OCI-LY7 (cell line): Measurements from ENCODE around the gene LINGO4. TPM values are rescaled to one million over a fixed set of nuclear protein-coding genes. Genes with fewer than 3 reads are reported as not detected.

ENCODE experiments used
- BruUV-seq: library from RNA; stranded (reverse); fragments of 400-500 nt; replicated peaks from 2 replicates; lab custom pipeline; 2021; lab: Mats Ljungman, UMichigan
- CTCF ChIA-PET: fragments of 300-600 bp; sonication (Branson Sonifier 250); formaldehyde crosslinking; loops from one replicate; lab custom pipeline; 2022; ENCODE audit warnings: antibody characterized with exemption; ENCODE audit not compliant: unreplicated experiment; lab: Charles Lee
- POLR2A ChIA-PET: fragments of 300-600 bp; sonication (Branson Sonifier 250); formaldehyde crosslinking; loops from one replicate; lab custom pipeline; 2022; ENCODE audit warnings: antibody characterized with exemption; lab: Charles Lee
- DNase-seq: peaks from one replicate; pipeline ENCODE4 v3.0.0-alpha.2; 2015; ENCODE audit warnings: low spot score
- H2AFZ ChIP-seq: fragments of 200-600 bp; sonication (generic), shearing (Covaris generic); 2 replicates; pipeline ENCODE4 v1.6.1; 2014; ENCODE audit warnings: mild to moderate bottlenecking, antibody characterized with exemption, low read length, moderate library complexity
- H3K27ac ChIP-seq: fragments of 200-600 bp; sonication (generic); 2 replicates; pipeline ENCODE4 v1.5.1; 2014; ENCODE audit warnings: mixed run types, low read depth, mild to moderate bottlenecking, moderate library complexity, low read length, inconsistent platforms; ENCODE audit not compliant: poor library complexity, severe bottlenecking
- H3K36me3 ChIP-seq: fragments of 200-600 bp; sonication (generic); 2 replicates; pipeline ENCODE4 v1.6.1; 2014; ENCODE audit warnings: mild to moderate bottlenecking, antibody characterized with exemption, low read length, moderate library complexity, mixed read lengths; ENCODE audit not compliant: insufficient read depth
- H3K4me1 ChIP-seq: fragments of 200-600 bp; sonication (generic); 2 replicates; pipeline ENCODE4 v1.5.1; 2014; ENCODE audit warnings: mild to moderate bottlenecking, low read length; ENCODE audit not compliant: insufficient read depth, poor library complexity, severe bottlenecking
- H3K4me2 ChIP-seq: fragments of 200-600 bp; sonication (generic); 2 replicates; pipeline ENCODE4 v1.6.1; 2014; ENCODE audit warnings: mild to moderate bottlenecking, low read length
- H3K4me3 ChIP-seq: fragments of 200-600 bp; sonication (generic); 2 replicates; pipeline ENCODE4 v1.5.1; 2014; ENCODE audit warnings: mild to moderate bottlenecking, low read depth, low read length; ENCODE audit not compliant: poor library complexity, severe bottlenecking
- H3K79me2 ChIP-seq: fragments of 200-600 bp; sonication (generic); 2 replicates; pipeline ENCODE4 v1.6.1; 2016; ENCODE audit warnings: low read depth, mild to moderate bottlenecking, low read length, moderate library complexity, mixed read lengths; ENCODE audit not compliant: insufficient read depth
- H3K9me2 ChIP-seq: fragments of 200-600 bp; sonication (generic); 2 replicates; pipeline ENCODE4 v1.6.1; 2016; ENCODE audit warnings: mild to moderate bottlenecking, low read length, mixed read lengths; ENCODE audit not compliant: insufficient read depth
- H3K9me3 ChIP-seq: fragments of 200-600 bp; sonication (generic); 2 replicates; pipeline ENCODE4 v1.6.1; 2014; ENCODE audit warnings: mild to moderate bottlenecking, mixed run types, low read length, mixed read lengths
- H4K20me1 ChIP-seq: fragments of 200-600 bp; sonication (generic); 2 replicates; pipeline ENCODE4 v1.6.1; 2014; ENCODE audit warnings: mild to moderate bottlenecking, antibody characterized with exemption, low read length, moderate library complexity, mixed read lengths; ENCODE audit not compliant: insufficient read depth
- EZH2phosphoT487 ChIP-seq: fragments of 200-600 bp; sonication (generic); IDR thresholded peaks from 2 replicates; pipeline ENCODE4 v1.6.1; 2018; ENCODE audit warnings: low read depth, borderline replicate concordance, mild to moderate bottlenecking, mixed run types, antibody characterized with exemption, low read length, moderate library complexity, mixed read lengths
- intact Hi-C: fragments of 100-400 bp; cut with micrococcal nuclease; formaldehyde crosslinking; loops from one replicate; pipeline ENCODE4 v1.10.0; 2022; ENCODE audit not compliant: unreplicated experiment
- total RNA-seq, 2 experiments: library from RNA; depleted of rRNA in 1 of 2; stranded (reverse); fragments of >200 nt in 1 of 2; shearing (Covaris generic) in 1 of 2; gene quantifications; 2 replicates each; pipeline ENCODE4 v1.2.3, GENCODE V29; 2014 to 2022
- TF ChIP-seq, protein P1 (sequence below): fragments of 200-600 bp; sonication (generic); conservative IDR thresholded peaks from 2 replicates; pipeline ENCODE4 v1.5.1; 2014; ENCODE audit warnings: mild to moderate bottlenecking, antibody characterized with exemption, low read length, moderate library complexity, mixed read lengths

LINGO4 gene
- total RNA-seq, 2 experiments from 2014 or later = not detected

DNA sequence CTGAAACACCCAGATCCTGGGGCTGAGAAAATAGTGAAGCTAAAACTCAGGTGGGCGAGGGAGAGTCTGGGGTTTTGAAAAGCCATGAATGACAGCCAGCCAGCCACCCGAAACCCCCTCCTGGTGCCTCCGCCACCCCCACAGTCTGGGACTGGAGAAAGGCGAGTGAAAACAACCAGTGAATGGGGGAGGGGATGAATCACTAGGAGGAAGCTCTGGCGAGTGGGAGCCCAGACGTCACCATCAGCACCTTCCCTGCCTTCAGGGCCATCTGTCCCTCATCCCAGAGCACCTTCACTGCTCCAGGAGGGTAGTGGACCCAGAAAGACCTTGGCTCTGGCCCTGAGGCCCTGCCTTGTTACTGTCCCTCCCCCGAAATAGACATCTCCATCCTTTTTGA is 17.2 kb upstream of the LINGO4 start:
- H3K9me2 ChIP-seq = no peaks in the 10 kb centered on the region
- BruUV-seq = no TSS peak
- H3K4me2 ChIP-seq = no peak overlapping the region
- no peak overlapping the region for H3K27ac ChIP-seq
- TF ChIP-seq EZH2phosphoT487 = no peak
- TF ChIP-seq, protein P1, sequence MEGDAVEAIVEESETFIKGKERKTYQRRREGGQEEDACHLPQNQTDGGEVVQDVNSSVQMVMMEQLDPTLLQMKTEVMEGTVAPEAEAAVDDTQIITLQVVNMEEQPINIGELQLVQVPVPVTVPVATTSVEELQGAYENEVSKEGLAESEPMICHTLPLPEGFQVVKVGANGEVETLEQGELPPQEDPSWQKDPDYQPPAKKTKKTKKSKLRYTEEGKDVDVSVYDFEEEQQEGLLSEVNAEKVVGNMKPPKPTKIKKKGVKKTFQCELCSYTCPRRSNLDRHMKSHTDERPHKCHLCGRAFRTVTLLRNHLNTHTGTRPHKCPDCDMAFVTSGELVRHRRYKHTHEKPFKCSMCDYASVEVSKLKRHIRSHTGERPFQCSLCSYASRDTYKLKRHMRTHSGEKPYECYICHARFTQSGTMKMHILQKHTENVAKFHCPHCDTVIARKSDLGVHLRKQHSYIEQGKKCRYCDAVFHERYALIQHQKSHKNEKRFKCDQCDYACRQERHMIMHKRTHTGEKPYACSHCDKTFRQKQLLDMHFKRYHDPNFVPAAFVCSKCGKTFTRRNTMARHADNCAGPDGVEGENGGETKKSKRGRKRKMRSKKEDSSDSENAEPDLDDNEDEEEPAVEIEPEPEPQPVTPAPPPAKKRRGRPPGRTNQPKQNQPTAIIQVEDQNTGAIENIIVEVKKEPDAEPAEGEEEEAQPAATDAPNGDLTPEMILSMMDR = no peak
- DNase-seq = no peak
- no peak overlapping the region for H2AFZ ChIP-seq
- no peaks in the 10 kb centered on the region for H3K79me2 ChIP-seq
- intact Hi-C loops = no loop called here
- H3K9me3 ChIP-seq = no peaks in the 10 kb centered on the region
- peaks cover 26% of the 10 kb centered on the region for H3K4me1 ChIP-seq
- H4K20me1 ChIP-seq = no peaks in the 10 kb centered on the region
- CTCF ChIA-PET = no interaction called here
- no peaks in the 10 kb centered on the region for H3K36me3 ChIP-seq
- POLR2A ChIA-PET = no interaction called here
- no peak overlapping the region for H3K4me3 ChIP-seq

DNA sequence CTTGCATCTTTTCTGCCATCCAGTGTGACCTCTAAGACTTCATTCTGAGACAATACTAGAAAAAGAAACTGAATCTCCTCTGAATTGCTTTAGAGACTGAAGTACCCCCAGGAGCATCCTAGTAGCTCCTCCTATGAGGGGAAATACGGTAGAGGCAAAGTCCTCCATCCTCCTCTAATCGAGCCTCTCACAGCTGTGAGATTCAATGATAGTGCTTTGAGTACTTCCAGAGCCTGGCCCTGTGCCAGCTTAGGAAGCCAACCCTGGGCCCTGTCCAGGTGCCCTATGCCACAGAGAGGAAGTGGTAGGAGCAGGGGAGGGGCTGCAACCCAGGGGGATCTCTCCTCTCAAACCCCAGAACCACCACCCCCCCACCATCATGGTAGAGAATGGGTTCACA is 15.7 kb upstream of the LINGO4 start:
- POLR2A ChIA-PET = no interaction called here
- no peaks in the 10 kb centered on the region for H3K9me2 ChIP-seq
- CTCF ChIA-PET = no interaction called here
- no peaks in the 10 kb centered on the region for H3K36me3 ChIP-seq
- no peak overlapping the region for H2AFZ ChIP-seq
- intact Hi-C loops = no loop called here
- no peak for TF ChIP-seq EZH2phosphoT487
- TF ChIP-seq, protein P1 = no peak
- no peak overlapping the region for H3K4me2 ChIP-seq
- no peaks in the 10 kb centered on the region for H3K9me3 ChIP-seq
- H3K4me3 ChIP-seq = no peak overlapping the region
- peak; percentile 13 for DNase-seq
- no peaks in the 10 kb centered on the region for H4K20me1 ChIP-seq
- no peaks in the 10 kb centered on the region for H3K79me2 ChIP-seq
- no TSS peak for BruUV-seq
- H3K4me1 ChIP-seq = peaks cover 26% of the 10 kb centered on the region
- H3K27ac ChIP-seq = no peak overlapping the region

DNA sequence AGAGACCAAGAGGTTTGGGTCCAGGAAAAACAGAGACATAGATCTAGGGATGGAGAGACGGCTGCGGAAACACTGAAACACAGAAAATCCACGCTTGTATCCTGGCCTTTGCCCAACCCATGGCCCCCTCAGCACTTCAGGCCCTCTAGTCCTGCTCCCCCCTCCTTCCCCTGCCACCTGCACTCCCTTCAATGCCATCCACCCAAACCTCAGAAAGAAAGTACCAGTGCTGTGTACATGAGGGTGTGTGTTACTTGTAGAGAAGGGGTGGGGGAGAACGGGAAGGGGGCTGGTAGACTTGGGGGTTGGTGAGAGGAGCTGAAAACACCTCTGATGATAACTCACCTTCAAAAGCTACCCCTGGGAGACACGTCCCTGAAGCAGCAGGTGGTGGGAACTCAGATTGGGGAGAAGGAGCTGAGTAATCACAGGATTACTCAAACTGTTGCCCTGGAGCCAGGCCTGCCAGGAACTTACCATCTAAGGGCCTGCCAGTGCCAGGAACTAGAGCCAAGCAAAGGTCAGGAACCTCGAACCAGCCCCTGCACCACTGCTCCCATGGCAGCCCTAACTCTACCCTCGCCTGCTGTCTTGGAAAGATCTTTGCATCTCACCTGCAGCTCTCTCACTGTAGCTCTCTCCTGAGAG is 14.9 kb upstream of the LINGO4 start:
- no peak for TF ChIP-seq EZH2phosphoT487
- TF ChIP-seq, protein P1 = no peak
- CTCF ChIA-PET = interaction anchor here (0.6 kb wide), 1 partner anchor 10 kb away, joined by 4 read pairs; no protein-coding TSS in a partner anchor

More for the DNA sequence above, 14.9 kb upstream of the LINGO4 start:
- H4K20me1 ChIP-seq = no peaks in the 10 kb centered on the region
- H3K27ac ChIP-seq = no peak overlapping the region
- no peak overlapping the region for H3K4me2 ChIP-seq
- no peak overlapping the region for H2AFZ ChIP-seq
- no peak for DNase-seq
- no peaks in the 10 kb centered on the region for H3K9me3 ChIP-seq
- peaks cover 25% of the 10 kb centered on the region for H3K4me1 ChIP-seq
- intact Hi-C loops = no loop called here
- no peaks in the 10 kb centered on the region for H3K36me3 ChIP-seq
- POLR2A ChIA-PET = interaction anchor here (0.9 kb wide), 1 partner anchor 9 kb away, joined by 3 read pairs; no protein-coding TSS in a partner anchor
- no peaks in the 10 kb centered on the region for H3K9me2 ChIP-seq
- no peak overlapping the region for H3K4me3 ChIP-seq
- no TSS peak for BruUV-seq
- H3K79me2 ChIP-seq = no peaks in the 10 kb centered on the region
